AML-193 (cell line): ENCODE measurements around the gene RAB20.
"Not testable (repeated sequence)": the region's sequence is repeated elsewhere in the genome, so short reads cannot be mapped to it uniquely, and the experiment has no call there.

ENCODE experiments used
- DNase-seq, 2 experiments: peaks; one replicate each; lab custom pipeline; 2025; lab: John Stamatoyannopoulos, UW

Gene RAB20

GRCh38 chr13:110575322-110576069 is 14.0 kb upstream of the RAB20 start:
- DNase-seq = peak; percentile 73 to 82

- no peak for DNase-seq
Measured at GRCh38 chr13:110574161-110574560, 12.6 kb upstream of the RAB20 start.

GRCh38 chr13:110572778-110573118 is 11.2 kb upstream of the RAB20 start:
- DNase-seq = no peak

GRCh38 chr13:110571896-110572777 is 10.6 kb upstream of the RAB20 start:
- DNase-seq = no peak

GRCh38 chr13:110570886-110571285 is 9.4 kb upstream of the RAB20 start:
- no peak for DNase-seq

GRCh38 chr13:110569962-110570361 is 8.4 kb upstream of the RAB20 start:
- not testable (repeated sequence) for DNase-seq

GRCh38 chr13:110568612-110569011 is 7.1 kb upstream of the RAB20 start:
- no peak for DNase-seq

- no peak for DNase-seq
Measured at GRCh38 chr13:110566171-110566570, 4.6 kb upstream of the RAB20 start.

GRCh38 chr13:110565296-110565695 is 3.8 kb upstream of the RAB20 start:
- no peak for DNase-seq

GRCh38 chr13:110564472-110564985 is 3.0 kb upstream of the RAB20 start:
- no peak for DNase-seq

- DNase-seq = no peak
Measured at GRCh38 chr13:110563463-110563774, 1.9 kb upstream of the RAB20 start.

- no peak for DNase-seq
Measured at GRCh38 chr13:110562696-110563462, 1.4 kb upstream of the RAB20 start.

- DNase-seq = peak; percentile 82 to 89
Measured at GRCh38 chr13:110562036-110562597, 595 bp upstream of the RAB20 start.

GRCh38 chr13:110560601-110561343 is 750 bp downstream of the RAB20 start:
- peak; percentile 33 to 44 for DNase-seq

- DNase-seq = no peak
Measured at GRCh38 chr13:110559986-110560385, 1.5 kb downstream of the RAB20 start.

- peak; percentile 22 to 39 for DNase-seq
Measured at GRCh38 chr13:110559429-110559943, 2.0 kb downstream of the RAB20 start.

GRCh38 chr13:110557610-110558305 is 3.8 kb downstream of the RAB20 start:
- DNase-seq = no peak

- no peak for DNase-seq
Measured at GRCh38 chr13:110557082-110557481, 4.4 kb downstream of the RAB20 start.

- DNase-seq = no peak
Measured at GRCh38 chr13:110556224-110556606, 5.3 kb downstream of the RAB20 start.

- peak; percentile 83 to 94 for DNase-seq
Measured at GRCh38 chr13:110555601-110556223, 5.8 kb downstream of the RAB20 start.
